Fibroblast of mammary gland (primary cell): Measurements from ENCODE around the gene SLC20A1.

Experiments
- DNase-seq: peaks from one replicate; pipeline ENCODE4 v3.0.0-alpha.2; 2010; ENCODE audit warnings: low read depth
- H3K4me3 ChIP-seq: 2 replicates; pipeline ENCODE4 v1.5.1; 2011; ENCODE audit warnings: low read depth, mild to moderate bottlenecking, low read length, moderate library complexity; ENCODE audit not compliant: control insufficient read depth
- TF ChIP-seq, protein P1 (sequence below): conservative IDR thresholded peaks from 2 replicates; pipeline ENCODE4 v1.5.1; 2011; ENCODE audit warnings: low read depth, low read length, inconsistent platforms; ENCODE audit not compliant: control insufficient read depth, insufficient read depth

SLC20A1 gene

DNA sequence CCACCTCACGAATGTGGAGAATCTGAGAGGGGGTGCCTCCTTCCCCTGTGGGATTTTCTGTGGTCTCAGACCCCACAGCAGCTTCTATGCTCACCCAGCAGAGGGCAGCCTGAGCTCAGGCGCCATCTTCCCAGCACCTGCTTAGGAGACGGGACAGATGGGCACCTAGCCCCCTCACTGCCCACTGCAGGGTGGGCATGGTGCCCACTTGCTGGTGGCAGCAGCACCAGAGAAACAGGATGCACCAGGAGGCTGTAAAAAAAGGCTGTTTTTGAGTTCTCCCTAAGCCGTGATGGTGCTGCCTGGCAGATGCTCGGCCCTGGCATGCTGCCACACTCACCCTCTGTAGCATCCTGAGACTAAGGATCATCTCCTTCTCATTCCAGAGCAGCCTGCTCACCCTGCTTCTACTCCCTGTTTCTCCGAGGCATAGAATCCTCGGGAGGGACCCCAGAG lies 19.1 kb upstream of the SLC20A1 start:
- peak; percentile 78 for DNase-seq
- H3K4me3 ChIP-seq: peak overlapping the region; percentile 40
- TF ChIP-seq, protein P1, sequence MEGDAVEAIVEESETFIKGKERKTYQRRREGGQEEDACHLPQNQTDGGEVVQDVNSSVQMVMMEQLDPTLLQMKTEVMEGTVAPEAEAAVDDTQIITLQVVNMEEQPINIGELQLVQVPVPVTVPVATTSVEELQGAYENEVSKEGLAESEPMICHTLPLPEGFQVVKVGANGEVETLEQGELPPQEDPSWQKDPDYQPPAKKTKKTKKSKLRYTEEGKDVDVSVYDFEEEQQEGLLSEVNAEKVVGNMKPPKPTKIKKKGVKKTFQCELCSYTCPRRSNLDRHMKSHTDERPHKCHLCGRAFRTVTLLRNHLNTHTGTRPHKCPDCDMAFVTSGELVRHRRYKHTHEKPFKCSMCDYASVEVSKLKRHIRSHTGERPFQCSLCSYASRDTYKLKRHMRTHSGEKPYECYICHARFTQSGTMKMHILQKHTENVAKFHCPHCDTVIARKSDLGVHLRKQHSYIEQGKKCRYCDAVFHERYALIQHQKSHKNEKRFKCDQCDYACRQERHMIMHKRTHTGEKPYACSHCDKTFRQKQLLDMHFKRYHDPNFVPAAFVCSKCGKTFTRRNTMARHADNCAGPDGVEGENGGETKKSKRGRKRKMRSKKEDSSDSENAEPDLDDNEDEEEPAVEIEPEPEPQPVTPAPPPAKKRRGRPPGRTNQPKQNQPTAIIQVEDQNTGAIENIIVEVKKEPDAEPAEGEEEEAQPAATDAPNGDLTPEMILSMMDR: peak; percentile 92

DNA sequence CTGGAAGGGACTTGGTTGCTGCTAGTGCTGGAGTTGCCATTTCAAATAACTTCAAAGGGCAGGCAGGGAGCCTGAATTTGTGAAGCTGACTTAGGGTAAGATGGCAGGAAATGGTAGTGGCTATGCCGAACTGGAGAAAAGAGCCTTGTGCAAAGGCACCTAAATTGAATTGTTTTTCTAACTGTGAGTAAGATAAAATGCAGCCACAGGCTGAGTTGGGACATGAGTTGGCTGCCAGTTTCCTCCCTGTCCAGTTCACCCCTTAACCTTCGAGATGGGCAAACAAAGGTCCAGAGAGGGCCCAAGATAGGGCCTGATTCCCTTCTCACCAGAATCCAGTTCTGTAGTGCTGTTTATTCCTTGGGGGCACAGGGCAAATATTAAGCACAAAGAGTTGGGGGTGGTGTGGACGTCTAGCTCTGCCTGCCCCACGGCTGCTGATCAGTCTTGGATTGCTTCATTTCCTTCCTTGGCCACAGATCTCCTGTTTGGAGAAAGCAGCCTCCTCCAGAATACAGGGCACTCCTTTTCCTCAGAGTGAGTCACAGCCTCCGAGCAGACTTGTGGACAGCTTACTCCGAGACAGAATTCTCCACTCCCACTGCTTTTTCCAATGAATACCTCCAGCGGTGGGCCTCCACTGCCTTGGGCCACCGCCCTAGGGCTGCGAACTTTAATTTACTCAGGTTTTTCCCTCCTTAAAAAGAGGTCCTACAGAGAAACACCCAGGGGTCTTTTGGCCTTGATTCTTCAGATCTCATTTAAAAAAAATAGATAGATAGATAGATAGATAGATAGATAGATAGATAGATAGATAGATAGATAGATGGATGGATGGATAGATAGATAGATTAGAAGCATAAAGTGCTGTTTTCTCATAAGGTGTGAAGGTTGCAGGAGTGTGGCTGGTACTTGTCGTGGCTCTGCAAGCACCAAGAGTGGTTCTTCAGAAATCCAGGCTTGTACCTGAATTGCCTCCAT lies 18.4 kb upstream of the SLC20A1 start:
- peak; percentile 97 for DNase-seq
- H3K4me3 ChIP-seq: peak overlapping the region; percentile 40
- TF ChIP-seq, protein P1: no peak

DNA sequence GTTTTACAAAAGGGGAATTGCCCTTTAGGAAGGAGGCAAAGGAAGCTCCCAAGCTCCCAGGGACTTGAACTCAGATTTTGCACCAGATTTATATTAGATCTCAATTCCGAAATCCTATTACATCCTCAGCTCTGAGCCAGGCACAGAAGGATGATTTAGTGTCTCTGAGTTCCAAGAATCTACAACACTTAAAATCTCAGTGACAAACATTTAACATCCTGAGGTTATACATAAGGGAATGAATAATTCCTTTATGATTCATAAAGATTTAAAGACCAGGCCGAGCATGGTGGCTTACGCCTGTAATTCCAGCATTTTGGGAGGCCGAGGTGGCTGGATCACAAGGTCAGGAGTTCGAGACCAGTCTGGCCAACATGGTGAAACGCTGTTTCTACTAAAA lies 16.5 kb upstream of the SLC20A1 start:
- DNase-seq: peak; percentile 58
- H3K4me3 ChIP-seq: no peak overlapping the region
- TF ChIP-seq, protein P1: no peak

DNA sequence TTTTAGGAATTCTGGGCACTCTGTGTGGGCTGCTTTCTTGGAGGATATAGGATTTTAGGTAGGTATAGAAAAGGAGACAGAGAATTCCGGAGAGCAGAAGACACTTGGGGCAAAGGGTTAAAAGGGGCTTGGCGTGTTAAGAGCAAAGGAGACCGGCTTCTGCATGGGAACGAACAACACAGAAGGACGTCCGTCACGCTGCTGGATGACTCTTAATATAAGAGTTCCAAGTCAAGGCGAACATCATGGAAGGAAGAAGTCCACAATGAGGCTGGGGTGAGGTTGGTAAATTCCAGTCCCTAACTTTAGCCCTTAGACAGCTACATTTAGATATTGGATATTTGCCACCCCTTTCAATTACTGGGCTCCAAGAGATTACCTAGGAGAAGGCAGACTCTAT lies 15.9 kb upstream of the SLC20A1 start:
- DNase-seq: no peak
- TF ChIP-seq, protein P1: no peak
- H3K4me3 ChIP-seq: no peak overlapping the region

DNA sequence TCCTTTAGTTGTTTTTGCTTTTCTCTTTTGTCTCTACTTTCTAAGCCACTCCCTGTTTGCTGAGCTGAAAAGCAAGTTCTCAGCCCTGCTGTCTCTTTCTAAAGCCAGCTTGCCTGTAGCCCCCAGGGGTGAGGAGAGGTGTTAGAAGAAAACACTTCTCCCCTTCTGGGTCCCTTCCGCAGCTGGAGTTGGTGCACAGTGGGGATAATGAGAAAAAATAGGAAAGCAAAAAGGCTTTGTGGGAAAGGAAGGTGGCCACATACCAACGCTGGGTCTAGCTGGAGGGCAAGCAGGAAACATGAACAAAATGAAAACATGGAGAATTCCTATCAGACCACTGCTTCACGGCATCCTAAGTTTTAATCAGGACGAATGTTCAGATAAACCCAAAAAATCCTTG lies 15.5 kb upstream of the SLC20A1 start:
- TF ChIP-seq, protein P1: no peak
- DNase-seq: no peak
- H3K4me3 ChIP-seq: no peak overlapping the region

DNA sequence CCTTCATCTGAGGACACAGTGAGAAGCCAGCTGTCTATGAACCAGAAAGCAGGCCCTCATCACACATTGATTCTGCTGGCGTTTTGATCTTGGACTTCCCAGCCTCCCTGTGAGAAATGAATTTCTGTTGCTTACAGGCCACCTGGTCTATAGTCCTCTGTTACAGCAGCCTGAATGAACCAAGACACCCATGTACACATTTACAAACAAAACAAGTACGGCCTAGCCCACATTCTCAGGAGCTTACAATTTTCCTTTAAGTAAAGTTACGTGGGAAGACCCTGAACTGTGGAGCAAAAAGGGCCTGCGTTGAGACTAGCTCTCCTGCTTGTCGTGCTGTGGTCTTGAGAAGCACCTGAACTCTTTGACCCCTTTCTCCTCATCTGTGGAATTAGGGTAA lies 12.0 kb upstream of the SLC20A1 start:
- TF ChIP-seq, protein P1: no peak
- no peak for DNase-seq
- no peak overlapping the region for H3K4me3 ChIP-seq
